LNCAP (cell line): ENCODE data around the gene VAV3.

Experiments used
- CTCF ChIP-seq: fragments of 450-650 bp; IDR thresholded peaks from 2 replicates; pipeline ENCODE4 v1.5.1; 2017; ENCODE audit warnings: mild to moderate bottlenecking

The VAV3 gene

DNA sequence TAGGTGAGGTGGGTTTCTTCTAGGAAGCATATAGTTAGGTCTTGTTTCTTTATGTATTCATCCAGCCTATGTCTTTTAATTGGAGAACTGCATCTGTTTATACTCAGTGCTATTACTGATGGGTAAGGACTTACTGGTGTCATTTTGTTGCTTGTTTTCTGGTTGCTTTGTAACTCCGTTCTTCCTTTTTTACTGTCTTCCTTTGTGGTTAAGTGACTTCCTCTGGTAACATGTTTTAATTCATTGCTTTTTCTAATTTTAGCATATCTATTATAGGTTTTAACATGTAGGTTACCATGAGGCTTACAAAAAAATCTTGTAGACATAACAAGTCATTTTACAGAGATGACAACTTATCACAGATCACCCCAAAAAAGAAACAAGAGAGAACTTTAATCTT, 160.8 kb downstream of the VAV3 start:
- TF ChIP-seq CTCF: no peak

- TF ChIP-seq CTCF: no peak
Measured at GRCh38 chr1:107803579-107803978, 161.4 kb downstream of the VAV3 start.

GRCh38 chr1:107802654-107803053, 162.3 kb downstream of the VAV3 start:
- no peak for TF ChIP-seq CTCF

DNA sequence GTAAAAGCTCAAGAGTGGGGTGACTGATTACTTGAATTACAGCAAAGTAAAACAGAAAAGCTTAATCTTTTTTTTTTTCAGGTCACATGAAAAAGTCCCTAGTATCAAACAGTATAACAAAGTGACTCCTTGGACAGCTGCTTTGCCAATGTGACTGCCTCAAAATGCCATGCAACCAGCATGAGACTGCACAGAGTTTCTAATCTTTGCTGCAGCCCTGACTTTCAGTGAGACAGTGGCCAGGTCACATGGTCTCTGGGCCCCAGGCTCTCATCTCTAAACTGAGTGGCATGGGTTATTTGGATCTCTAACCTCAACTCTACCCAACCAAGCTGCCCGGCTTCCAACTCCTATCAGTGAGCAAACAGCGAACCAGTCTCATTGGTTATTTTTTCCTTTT, 169.0 kb downstream of the VAV3 start:
- TF ChIP-seq CTCF: no peak

DNA sequence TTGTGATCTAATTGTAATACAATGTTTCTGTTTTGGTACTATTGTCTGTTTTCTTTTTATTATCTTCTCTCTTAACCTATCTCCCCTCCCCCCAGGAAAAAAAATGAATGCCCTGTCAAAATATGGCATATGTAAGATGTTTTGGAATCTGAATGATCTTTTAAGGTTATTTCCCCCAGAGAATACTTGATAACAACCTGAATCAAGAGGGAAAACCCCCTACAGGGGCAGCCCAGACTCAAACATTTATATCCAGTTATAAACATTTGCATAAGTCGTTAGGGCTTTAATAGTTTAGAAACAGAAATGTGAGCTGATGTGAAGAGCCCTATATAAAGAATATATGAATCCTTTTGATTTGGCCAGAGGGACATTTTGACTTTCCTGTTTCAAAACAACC, 169.5 kb downstream of the VAV3 start:
- no peak for TF ChIP-seq CTCF

- no peak for TF ChIP-seq CTCF
Measured at GRCh38 chr1:107794571-107794970, 170.4 kb downstream of the VAV3 start.

GRCh38 chr1:107793896-107794453, 171.0 kb downstream of the VAV3 start:
- TF ChIP-seq CTCF: no peak

DNA sequence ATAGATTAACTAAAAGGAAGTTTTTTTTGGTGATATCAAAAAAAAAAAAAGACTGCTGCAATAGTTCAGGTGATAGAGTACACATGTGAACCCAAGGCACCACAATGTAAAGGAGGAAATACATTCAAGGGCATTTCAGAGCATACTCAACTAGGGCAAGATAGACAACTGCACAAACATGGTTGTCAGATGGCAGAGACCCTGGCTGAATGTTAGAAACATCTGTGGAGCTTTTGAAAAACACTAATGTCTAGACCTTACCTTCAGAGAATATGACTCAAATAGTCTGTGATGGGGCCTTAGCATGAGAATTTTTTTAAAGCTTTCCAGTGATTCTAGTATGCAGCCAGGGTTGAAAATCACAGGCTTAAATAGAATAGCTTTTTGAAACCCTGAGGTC, 173.6 kb downstream of the VAV3 start:
- no peak for TF ChIP-seq CTCF
